Measurements from ENCODE around the gene ZNF155.

Gene ZNF155

DNA sequence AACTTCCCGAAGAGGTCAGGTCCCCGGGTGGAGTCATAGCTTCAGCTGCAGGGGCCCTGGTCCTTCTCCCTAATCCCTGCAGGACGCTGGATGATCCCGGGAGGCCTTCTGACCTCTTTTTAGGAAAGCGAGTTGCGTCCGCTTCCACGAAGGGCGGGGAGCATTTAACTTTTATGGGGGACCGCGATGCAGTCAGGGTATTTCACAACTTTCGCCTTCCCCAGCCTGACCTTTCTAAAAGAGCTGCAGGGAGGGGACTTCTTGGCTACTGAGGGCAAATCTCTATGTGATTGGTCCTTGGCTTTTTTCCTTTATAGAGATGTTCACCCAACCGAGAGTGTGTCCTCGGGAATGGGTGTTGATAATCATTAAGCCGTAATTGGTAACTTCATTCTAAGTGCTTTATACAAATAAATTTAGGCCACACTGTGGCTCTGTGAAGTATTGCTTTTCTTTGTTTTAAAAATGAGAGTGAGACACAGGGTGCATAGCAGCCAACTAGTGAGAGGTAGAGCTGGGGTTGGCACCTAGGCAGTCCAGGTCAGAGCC is 19.5 kb downstream of the ZNF155 start:
- no peak for DNase-seq (ENCODE audit: low read depth)

GRCh38 chr19:44005973-44006372 is 22.0 kb downstream of the ZNF155 start:
- no peak for DNase-seq (ENCODE audit: low read depth)

DNA sequence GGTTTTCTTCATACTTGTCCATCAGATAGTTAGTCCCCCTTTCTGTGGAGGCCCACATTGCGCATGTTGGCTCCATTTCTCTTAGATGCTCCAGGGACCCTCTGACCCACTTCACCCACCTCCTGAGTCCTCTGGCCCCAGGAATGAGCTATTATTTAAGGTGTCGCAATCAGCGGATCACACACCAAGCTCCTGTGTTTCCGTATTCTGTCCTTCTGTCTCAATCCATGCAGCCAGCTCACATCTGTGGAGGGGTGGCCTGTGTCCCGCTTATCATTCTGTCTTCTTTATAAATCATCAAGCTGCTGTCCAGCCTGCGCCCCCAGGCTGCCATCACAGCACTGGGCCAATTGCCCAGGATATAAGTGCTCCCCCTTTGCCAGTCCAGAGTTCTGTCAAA is 23.5 kb downstream of the ZNF155 start:
- no peak for DNase-seq (ENCODE audit: low read depth)

DNA sequence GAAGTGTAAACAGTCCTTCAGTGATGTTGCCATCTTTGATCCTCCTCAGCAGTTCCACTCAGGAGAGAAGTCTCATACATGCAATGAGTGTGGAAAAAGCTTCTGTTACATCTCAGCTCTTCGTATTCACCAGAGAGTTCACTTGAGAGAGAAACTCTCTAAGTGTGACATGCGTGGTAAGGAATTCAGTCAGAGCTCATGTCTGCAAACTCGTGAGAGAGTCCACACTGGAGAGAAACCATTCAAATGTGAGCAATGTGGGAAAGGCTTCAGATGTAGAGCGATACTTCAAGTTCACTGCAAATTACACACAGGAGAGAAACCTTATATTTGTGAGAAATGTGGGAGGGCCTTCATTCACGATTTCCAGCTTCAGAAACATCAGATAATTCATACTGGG is 26.5 kb downstream of the ZNF155 start:
- no peak for DNase-seq (ENCODE audit: low read depth)

DNA sequence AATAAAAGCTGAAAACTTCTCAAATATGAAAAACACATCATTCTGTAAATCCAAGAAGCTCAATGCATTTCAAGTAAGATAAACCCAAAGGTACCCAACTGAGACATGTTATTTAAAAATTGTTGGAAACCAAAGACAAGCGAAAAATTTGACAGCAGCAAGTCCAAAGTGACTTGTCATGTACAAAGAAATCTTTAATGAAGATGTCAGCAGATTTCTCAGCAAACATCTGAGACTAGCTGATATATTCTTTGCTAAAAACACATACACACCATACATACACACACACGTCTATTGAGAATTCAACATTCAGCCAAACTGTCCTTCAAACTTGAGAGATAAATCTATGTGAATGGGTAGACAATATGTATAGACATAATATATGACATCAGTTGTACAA is 35.5 kb downstream of the ZNF155 start:
- no peak for DNase-seq (ENCODE audit: low read depth)

DNA sequence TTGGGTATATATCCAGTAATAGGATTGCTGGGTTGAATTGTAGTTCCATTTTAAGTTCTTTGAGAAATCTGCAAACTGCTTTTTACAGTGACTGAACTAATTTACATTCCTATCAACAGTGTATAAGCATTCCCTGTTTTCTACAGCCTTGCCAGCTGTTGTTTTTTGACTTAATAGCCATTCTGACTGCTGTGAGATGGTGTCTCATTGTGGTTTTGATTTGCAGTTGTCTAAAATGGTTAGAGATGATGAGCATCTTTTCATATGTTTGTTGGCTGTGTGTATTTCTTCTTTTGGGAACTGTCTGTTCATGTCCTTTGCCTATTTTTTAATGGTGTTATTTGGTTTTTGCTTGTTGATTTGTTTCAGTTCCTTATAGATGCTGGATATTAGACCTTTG is 37.2 kb downstream of the ZNF155 start:
- DNase-seq (ENCODE audit: low read depth): no peak

DNA sequence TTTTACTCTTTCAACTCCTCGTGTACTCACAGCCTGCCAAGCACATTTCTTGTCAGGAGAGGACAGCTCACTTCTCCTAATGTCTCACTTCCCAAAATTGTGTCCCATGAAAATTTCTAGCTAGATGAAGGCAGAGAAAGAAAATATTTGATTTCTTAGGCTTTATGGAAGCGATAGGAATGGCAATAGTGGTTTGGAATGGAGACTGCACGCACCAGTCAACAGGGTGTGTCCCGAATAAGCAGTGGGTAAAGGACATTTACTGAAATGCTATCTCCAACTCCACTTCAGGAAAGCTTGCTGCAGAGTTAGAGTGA is 40.9 kb downstream of the ZNF155 start:
- DNase-seq (ENCODE audit: low read depth): no peak

DNA sequence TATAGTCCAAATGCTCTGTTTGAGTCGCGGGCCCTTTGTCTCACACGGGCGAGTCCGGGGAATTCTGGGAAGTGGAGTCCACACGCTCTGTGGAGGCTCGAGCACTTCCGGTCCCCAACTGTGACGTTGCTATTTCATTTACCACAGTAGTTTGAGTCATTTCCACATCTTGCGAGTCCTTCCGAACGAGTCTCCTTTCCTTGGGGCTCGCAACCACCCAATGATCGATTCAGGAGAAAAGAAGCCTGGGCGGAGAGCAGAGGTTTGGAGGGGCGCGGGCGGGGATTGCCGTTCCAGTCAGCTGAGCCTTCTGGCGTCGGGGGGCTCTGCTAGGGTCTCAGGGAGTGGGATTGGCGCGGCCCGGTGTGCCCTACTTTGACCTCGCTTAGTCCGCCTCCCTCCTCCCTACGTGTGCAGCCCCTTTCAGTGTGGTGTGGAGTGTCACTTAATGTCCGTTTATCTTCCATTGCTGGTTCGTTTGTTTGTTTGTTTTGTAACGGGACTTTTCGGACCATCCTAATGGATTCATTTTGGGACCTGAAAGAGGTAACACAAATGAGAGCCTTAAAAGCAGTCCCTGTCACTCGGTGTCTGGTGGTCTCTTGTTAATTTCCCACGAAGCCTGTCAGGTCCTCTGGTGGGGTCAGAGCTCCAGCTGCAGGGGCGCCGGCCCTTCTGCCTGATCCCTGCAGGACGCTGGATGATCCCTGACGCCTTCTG is 41.4 kb downstream of the ZNF155 start, which contains the start of gene ZNF222:
TSS of gene ZNF222 (plus strand) at position 163 of the 720 bp plus-strand sequence. CDS start at position 221, 58 bp downstream.
- DNase-seq (ENCODE audit: low read depth): peak; percentile 67

DNA sequence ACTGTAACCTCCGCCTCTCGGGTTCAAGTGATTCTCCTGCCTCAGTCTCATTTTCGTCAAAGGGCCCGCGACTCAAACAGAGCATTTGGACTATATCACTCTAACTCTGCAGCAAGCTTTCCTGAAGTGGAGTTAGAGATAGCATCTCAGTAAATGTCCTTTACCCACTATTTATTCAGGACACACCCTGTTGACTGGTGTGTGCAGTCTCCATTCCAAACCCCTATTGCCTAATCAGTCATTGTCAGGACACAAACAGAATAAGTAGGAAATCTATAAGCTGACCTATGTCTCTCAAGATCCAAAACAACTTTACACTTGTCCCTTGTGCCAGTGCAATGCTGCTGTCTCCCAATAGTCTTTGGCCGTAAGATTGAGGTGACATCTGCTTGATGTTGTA is 42.6 kb downstream of the ZNF155 start:
- no peak for DNase-seq (ENCODE audit: low read depth)

DNA sequence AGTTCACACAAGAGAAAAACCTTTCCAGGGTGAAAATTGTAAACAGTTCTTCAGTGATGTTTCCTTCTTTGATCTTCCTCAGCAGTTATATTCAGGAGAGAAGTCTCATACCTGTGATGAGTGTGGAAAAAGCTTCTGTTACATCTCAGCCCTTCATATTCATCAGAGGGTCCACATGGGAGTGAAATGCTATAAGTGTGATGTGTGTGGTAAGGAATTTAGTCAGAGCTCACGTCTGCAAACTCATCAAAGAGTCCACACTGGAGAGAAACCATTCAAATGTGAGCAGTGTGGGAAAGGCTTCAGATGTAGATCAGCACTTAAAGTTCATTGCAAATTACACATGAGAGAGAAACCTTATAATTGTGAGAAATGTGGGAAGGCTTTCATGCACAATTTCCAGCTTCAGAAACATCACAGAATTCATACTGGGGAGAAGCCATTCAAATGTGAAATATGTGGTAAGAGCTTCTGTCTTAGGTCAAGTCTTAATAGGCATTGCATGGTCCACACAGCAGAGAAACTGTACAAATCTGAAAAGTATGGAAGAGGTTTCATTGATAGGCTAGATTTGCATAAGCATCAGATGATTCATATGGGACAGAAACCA is 48.1 kb downstream of the ZNF155 start:
- no peak for DNase-seq (ENCODE audit: low read depth)

- DNase-seq (ENCODE audit: low read depth): no peak
Observed at GRCh38 chr19:44042147-44042546, 58.2 kb downstream of the ZNF155 start.
